Caco-2 (cell line): ENCODE data around the gene NLRP3. TPM values are rescaled to one million over a fixed set of nuclear protein-coding genes. Genes with fewer than 3 reads are reported as not detected.

Experiments used
- BruUV-seq: library from RNA; stranded (reverse); fragments of 400-500 nt; replicated peaks from 2 replicates; lab custom pipeline; 2021; lab: Mats Ljungman, UMichigan
- CTCF ChIA-PET: fragments of 300-600 bp; sonication (Branson Sonifier 250); formaldehyde crosslinking; loops from one replicate; lab custom pipeline; 2022; ENCODE audit warnings: antibody characterized with exemption; lab: Charles Lee
- POLR2A ChIA-PET: fragments of 300-600 bp; sonication (Branson Sonifier 250); formaldehyde crosslinking; loops from one replicate; lab custom pipeline; 2022; ENCODE audit warnings: antibody characterized with exemption; lab: Charles Lee
- DNase-seq, 2 experiments: peaks; one replicate each; pipeline versions ENCODE4 v3.0.0 to v3.0.0-alpha.2; 2020 to 2022
- H3K27me3 ChIP-seq: replicated peaks from 2 replicates; pipeline ENCODE4 v1.6.0; 2011; ENCODE audit warnings: low read length; ENCODE audit not compliant: control insufficient read depth, insufficient read depth
- H3K36me3 ChIP-seq: 2 replicates; pipeline ENCODE4 v1.5.1; 2011; ENCODE audit warnings: low read length; ENCODE audit not compliant: control insufficient read depth, insufficient read depth
- H3K4me1 ChIP-seq: fragments of 250-450 bp; sonication (Bioruptor Pico); 2 replicates; pipeline ENCODE4 v1.5.1; 2020; ENCODE audit warnings: mild to moderate bottlenecking
- H3K4me3 ChIP-seq: 2 replicates; pipeline ENCODE4 v1.5.1; 2011; ENCODE audit warnings: low read depth, mild to moderate bottlenecking, control low read depth, low read length
- H3K9me3 ChIP-seq: fragments of 250-450 bp; sonication (Bioruptor Pico); 2 replicates; pipeline ENCODE4 v1.5.1; 2020; ENCODE audit warnings: mild to moderate bottlenecking, moderate library complexity
- H3K27ac Mint-ChIP-seq: one replicate; pipeline ENCODE4 v1.8.0; 2022; ENCODE audit warnings: mixed read lengths; ENCODE audit not compliant: unreplicated experiment
- H3K27me3 Mint-ChIP-seq: one replicate; pipeline ENCODE4 v1.8.0; 2022; ENCODE audit warnings: mixed read lengths; ENCODE audit not compliant: insufficient read depth, unreplicated experiment
- H3K36me3 Mint-ChIP-seq: one replicate; pipeline ENCODE4 v1.8.0; 2022; ENCODE audit warnings: mild to moderate bottlenecking, mixed read lengths; ENCODE audit not compliant: insufficient read depth, unreplicated experiment
- H3K4me1 Mint-ChIP-seq: one replicate; pipeline ENCODE4 v1.8.0; 2022; ENCODE audit warnings: low read depth, mixed read lengths; ENCODE audit not compliant: unreplicated experiment
- H3K4me3 Mint-ChIP-seq: one replicate; pipeline ENCODE4 v1.8.0; 2022; ENCODE audit warnings: mild to moderate bottlenecking, moderate library complexity, mixed read lengths; ENCODE audit not compliant: unreplicated experiment
- H3K9me3 Mint-ChIP-seq: one replicate; pipeline ENCODE4 v1.8.0; 2022; ENCODE audit warnings: mixed read lengths; ENCODE audit not compliant: unreplicated experiment
- intact Hi-C: fragments of 100-400 bp; cut with micrococcal nuclease; formaldehyde crosslinking; loops from one replicate; pipeline ENCODE4 v1.10.0; 2022; ENCODE audit not compliant: unreplicated experiment
- total RNA-seq: library from RNA; stranded (reverse); gene quantifications from 2 replicates; pipeline ENCODE4 v1.2.3, GENCODE V29; 2022
- TF ChIP-seq, protein P1 (sequence below), 2 experiments: fragments of 200-600 bp in 1 of 2; IDR thresholded peaks; 1 replicate in 1 of 2; 2 replicates in 1 of 2; pipeline versions ENCODE4 v1.5.1 to v1.8.0; 2011 to 2022; ENCODE audit warnings: antibody characterized with exemption in 1 of 2, control low read depth in 1 of 2, inconsistent platforms in 1 of 2, low read depth in 1 of 2, low read length in 1 of 2, mild to moderate bottlenecking in 1 of 2, moderate library complexity in 1 of 2; ENCODE audit not compliant: insufficient read depth in 1 of 2, severe bottlenecking in 1 of 2, unreplicated experiment in 1 of 2

NLRP3 gene
- total RNA-seq, 1 experiment from 2014 or later: not detected

DNA sequence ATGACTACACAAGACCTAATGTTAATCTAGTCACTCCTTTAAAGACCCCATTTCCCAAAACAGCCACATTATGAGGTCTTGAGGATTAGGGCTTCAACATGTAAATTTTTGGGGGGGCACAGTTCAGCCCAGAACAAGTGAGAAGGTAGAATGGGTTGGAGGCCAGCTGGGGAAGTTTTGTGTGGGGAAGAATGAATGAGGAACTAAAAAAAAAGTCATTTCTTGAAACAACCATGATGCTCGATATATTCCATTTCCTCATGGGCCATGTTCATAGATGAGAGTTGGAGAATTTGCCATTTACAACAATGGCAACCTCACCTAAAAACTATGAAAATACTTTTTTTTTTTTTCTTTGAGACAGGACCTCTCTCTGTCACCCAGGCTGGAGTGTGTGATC, 14.5 kb downstream of the NLRP3 start:
- no peaks in the 10 kb centered on the region for H3K36me3 Mint-ChIP-seq
- ChIA-PET POLR2A (no interaction called here), CTCF (no interaction called here)
- no peaks in the 10 kb centered on the region for H3K9me3 Mint-ChIP-seq
- Histone ChIP-seq H3K4me1 (no peaks in the 10 kb centered on the region), H3K27me3 (no peaks in the 10 kb centered on the region), H3K9me3 (no peaks in the 10 kb centered on the region), H3K36me3 (no peaks in the 10 kb centered on the region), H3K4me3 (no peak overlapping the region)
- intact Hi-C loops: no loop called here
- no peaks in the 10 kb centered on the region for H3K4me1 Mint-ChIP-seq
- DNase-seq: no peak
- H3K27ac Mint-ChIP-seq: no peak overlapping the region
- no TSS peak for BruUV-seq
- TF ChIP-seq, protein P1, sequence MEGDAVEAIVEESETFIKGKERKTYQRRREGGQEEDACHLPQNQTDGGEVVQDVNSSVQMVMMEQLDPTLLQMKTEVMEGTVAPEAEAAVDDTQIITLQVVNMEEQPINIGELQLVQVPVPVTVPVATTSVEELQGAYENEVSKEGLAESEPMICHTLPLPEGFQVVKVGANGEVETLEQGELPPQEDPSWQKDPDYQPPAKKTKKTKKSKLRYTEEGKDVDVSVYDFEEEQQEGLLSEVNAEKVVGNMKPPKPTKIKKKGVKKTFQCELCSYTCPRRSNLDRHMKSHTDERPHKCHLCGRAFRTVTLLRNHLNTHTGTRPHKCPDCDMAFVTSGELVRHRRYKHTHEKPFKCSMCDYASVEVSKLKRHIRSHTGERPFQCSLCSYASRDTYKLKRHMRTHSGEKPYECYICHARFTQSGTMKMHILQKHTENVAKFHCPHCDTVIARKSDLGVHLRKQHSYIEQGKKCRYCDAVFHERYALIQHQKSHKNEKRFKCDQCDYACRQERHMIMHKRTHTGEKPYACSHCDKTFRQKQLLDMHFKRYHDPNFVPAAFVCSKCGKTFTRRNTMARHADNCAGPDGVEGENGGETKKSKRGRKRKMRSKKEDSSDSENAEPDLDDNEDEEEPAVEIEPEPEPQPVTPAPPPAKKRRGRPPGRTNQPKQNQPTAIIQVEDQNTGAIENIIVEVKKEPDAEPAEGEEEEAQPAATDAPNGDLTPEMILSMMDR (IDR thresholded peaks at IDR 0.05; ENCODE audit: insufficient read depth in 1 of 2, low read depth in 1 of 2, low read length in 1 of 2, severe bottlenecking in 1 of 2, unreplicated experiment in 1 of 2): no peak
- H3K27me3 Mint-ChIP-seq: peaks cover 26% of the 10 kb centered on the region
- H3K4me3 Mint-ChIP-seq: no peak overlapping the region

DNA sequence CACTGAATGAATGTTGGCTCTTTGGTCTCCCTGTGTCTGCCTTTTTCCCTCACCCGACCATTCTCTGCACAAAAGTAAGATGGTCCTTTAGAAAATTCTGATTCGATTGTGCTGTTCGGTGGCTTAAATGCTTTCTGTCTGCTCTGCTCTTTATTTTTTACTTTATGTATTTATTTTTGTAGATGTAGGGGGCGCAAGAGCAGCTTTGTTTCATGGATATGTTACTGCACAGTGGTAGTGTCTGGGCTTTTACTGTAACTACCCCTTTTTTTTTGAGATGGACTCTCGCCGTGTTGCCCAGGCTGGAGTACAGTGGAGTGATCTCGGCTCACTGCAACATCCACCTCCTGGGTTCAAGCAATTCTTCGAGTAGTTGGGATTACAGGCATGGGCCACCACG, 15.7 kb downstream of the NLRP3 start:
- Mint-ChIP-seq H3K9me3 (no peaks in the 10 kb centered on the region), H3K4me3 (no peak overlapping the region), H3K27me3 (peaks cover 18% of the 10 kb centered on the region), H3K36me3 (no peaks in the 10 kb centered on the region), H3K27ac (no peak overlapping the region), H3K4me1 (no peaks in the 10 kb centered on the region)
- no TSS peak for BruUV-seq
- H3K9me3 ChIP-seq: no peaks in the 10 kb centered on the region
- CTCF ChIA-PET: no interaction called here
- H3K27me3 ChIP-seq: no peaks in the 10 kb centered on the region
- H3K4me3 ChIP-seq: no peak overlapping the region
- no peaks in the 10 kb centered on the region for H3K4me1 ChIP-seq
- POLR2A ChIA-PET: no interaction called here
- TF ChIP-seq, protein P1 (IDR thresholded peaks at IDR 0.05; ENCODE audit: insufficient read depth in 1 of 2, low read depth in 1 of 2, low read length in 1 of 2, severe bottlenecking in 1 of 2, unreplicated experiment in 1 of 2): no peak
- no peak for DNase-seq
- intact Hi-C loops: no loop called here
- no peaks in the 10 kb centered on the region for H3K36me3 ChIP-seq

DNA sequence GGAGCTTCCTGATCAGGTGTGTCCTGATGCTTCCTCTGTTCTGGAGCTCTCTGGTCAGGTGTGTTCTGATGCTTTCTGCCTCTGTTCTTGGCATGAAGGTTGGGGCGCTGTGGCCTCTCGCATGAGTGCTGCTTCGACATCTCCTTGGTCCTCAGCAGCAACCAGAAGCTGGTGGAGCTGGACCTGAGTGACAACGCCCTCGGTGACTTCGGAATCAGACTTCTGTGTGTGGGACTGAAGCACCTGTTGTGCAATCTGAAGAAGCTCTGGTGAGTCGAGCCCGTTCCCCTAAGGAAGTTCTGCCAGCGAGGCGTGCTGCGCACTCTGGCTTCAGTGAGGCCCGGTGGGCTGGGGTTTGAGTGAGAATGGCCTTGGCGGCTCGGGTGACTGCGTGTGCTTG, 18.0 kb downstream of the NLRP3 start:
- Mint-ChIP-seq H3K4me3 (no peak overlapping the region), H3K27ac (no peak overlapping the region), H3K36me3 (no peaks in the 10 kb centered on the region), H3K4me1 (no peaks in the 10 kb centered on the region), H3K9me3 (no peaks in the 10 kb centered on the region), H3K27me3 (peaks cover 19% of the 10 kb centered on the region)
- Histone ChIP-seq H3K36me3 (no peaks in the 10 kb centered on the region), H3K27me3 (no peaks in the 10 kb centered on the region), H3K4me1 (no peaks in the 10 kb centered on the region), H3K4me3 (no peak overlapping the region), H3K9me3 (no peaks in the 10 kb centered on the region)
- TF ChIP-seq, protein P1 (IDR thresholded peaks at IDR 0.05; ENCODE audit: insufficient read depth in 1 of 2, low read depth in 1 of 2, low read length in 1 of 2, severe bottlenecking in 1 of 2, unreplicated experiment in 1 of 2): no peak
- ChIA-PET POLR2A (no interaction called here), CTCF (interaction anchor here (0.6 kb wide), 1 partner anchor 84 kb away, joined by 3 read pairs; no protein-coding TSS in a partner anchor)
- DNase-seq: no peak
- intact Hi-C loops: no loop called here
- no TSS peak for BruUV-seq
